Umbilical cord (tissue), 2 donors: Measurements from ENCODE around the gene GRK7. TPM values are rescaled to one million over a fixed set of nuclear protein-coding genes. Genes with fewer than 3 reads are reported as not detected.

ENCODE experiments used
- DNase-seq: peaks from one replicate; pipeline ENCODE4 v3.0.0-alpha.2; 2015; ENCODE audit warnings: low spot score
- total RNA-seq: library from RNA; depleted of rRNA; stranded (reverse); fragments of >200 nt; gene quantifications from one replicate; pipeline ENCODE4 v1.2.3, GENCODE V29; 2014; ENCODE audit warnings: low replicate concordance; ENCODE audit not compliant: insufficient read depth

GRK7 gene, protein sequence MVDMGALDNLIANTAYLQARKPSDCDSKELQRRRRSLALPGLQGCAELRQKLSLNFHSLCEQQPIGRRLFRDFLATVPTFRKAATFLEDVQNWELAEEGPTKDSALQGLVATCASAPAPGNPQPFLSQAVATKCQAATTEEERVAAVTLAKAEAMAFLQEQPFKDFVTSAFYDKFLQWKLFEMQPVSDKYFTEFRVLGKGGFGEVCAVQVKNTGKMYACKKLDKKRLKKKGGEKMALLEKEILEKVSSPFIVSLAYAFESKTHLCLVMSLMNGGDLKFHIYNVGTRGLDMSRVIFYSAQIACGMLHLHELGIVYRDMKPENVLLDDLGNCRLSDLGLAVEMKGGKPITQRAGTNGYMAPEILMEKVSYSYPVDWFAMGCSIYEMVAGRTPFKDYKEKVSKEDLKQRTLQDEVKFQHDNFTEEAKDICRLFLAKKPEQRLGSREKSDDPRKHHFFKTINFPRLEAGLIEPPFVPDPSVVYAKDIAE (N-terminal part only)
- 4.8 TPM for total RNA-seq

DNA sequence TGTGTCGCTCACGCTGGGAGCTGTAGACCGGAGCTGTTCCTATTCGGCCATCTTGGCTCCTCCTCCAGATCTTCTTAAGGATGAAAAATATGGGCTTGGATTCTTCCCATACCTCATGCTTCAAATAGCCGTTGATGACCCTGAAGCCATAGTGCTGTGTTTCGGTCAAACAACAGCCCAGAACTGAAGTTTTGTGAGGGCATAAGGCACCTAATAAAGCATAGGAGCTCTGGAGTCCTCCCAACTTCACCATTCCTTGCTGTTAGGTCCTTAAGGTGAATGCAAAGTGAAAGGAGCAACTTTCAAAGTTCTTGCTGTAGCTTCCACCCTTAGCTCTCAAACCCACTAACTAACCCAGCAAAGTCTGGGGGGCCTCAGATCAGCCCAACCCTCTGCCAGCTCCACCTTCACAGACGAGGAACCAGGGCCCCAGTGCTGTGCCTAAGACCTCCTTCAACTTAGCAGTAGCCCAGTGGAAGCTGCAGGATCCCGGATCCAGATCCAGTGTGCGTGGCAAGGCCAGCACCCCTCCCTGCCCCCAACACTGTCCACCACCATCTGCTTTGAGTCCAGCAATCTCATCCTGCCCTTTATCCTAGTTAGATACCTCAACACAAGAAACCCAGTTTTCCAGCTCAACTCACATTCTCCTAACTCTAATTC is at the start of gene GRK7:
Gene GRK7 (plus strand): TSS at position 321 of the 663 bp plus-strand sequence. CDS start 14,877 bp downstream, outside the sequence.
- no peak for DNase-seq

DNA sequence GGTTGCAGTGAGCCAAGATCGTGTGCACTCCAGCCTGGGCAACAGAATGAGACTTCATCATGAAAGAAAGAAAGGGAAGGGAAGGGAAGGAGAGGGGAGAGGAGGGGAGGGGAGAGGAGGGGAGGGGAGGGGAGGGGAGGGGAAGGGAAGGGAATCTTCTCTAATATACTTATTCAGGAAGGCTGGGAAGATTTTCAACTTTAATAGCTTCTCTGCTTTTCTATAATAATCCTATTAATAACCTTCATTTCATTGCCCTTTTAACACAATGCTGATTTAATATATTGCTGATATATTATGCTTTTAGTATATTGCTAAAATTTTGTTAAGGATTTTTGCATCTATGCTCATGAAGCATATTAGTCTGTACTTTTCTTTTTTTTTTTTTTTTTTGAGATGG is 48.5 kb upstream of the GRK7 start:
- no peak for DNase-seq

DNA sequence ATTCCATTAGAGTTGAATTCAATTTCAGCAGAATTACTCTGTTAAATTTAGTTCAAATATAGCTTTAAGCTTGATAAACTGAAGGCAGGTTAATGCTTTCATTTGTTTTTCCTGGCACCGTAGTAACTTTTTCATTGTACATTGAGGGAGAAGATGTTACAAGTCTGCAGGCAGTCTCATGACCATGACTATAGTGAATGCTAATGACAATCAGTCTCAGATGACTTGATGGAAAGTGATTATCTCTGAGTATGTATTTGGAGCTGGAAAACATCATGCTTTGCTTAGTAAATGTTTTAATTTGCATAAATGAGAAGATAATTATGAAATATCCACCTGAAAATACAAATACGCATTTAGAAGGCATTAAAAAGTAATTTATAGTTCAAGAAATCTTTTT is 41.1 kb upstream of the GRK7 start:
- no peak for DNase-seq

DNA sequence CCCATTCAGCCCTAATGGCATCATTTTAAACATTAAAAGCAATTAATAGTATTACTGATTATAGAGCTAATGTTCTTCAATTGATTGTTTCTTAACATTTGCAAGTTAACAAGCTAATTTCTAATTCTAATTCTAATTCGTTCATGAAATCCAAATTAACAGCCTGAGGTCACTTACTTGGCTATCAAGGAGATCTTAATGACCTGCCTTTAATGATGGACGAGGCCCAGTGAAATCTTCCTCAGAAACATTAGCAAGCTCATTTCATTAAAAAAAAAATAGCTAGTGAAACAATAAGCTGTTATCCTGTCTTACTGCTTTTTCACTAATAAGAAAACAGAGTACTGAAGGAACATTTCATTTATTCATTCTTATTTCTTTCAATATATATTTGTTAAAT is 40.6 kb upstream of the GRK7 start:
- no peak for DNase-seq

DNA sequence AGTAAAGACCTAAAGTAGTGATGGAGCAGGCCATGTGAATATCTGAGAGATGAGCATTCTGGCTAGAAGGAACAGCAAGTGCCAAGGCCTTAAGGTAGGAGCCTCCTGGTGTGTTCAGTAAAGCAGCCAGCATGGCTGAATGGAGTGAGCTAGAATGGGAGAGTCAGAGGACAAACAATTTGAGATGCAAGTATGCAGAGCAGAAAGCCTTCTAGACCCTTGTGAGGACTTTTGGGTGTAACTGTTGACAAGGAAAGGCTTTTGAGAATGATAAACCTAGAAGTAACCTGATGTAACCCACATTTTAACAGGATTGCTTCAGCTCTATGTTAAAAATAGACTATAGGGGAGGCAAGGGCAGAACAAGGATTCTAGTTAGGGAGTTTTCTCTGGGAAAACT is 40.0 kb upstream of the GRK7 start:
- no peak for DNase-seq

DNA sequence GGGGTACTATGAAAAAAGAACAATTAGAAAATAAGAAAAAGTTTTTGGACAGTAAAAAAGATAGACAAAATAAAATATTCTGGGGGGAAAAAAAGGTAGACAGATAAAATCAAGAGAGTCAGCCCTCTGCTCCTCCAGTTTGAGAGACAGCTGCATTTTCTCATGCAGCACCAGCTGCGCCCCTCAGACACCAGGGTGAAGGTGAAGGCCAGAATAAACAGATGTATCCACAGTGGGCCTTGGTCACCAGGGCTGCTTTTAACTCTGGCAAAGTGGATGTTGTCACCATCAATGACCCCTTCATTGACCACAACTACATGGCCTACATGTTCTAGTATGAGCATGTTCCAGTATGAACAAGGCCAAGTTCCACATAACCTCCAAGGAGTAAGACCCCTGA is 39.0 kb upstream of the GRK7 start:
- no peak for DNase-seq

DNA sequence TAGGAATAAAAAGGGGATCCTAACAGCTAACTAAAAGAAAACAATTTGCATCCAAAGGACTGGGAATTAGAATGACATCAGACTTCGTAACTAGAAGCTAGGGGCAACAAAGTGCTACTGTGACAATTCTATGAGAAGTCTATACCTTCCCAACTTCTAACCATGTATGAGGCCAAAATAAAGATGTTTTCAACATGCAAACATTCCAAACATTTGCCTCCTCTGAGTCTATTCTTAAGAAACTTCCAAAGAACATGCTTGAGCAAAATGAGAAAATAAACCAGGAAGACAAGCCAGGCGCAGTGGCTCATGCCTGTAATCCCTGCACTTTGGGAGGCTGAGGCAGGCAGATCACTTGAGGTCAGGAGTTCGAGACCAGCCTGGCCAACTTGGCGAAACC is 38.2 kb upstream of the GRK7 start:
- no peak for DNase-seq

DNA sequence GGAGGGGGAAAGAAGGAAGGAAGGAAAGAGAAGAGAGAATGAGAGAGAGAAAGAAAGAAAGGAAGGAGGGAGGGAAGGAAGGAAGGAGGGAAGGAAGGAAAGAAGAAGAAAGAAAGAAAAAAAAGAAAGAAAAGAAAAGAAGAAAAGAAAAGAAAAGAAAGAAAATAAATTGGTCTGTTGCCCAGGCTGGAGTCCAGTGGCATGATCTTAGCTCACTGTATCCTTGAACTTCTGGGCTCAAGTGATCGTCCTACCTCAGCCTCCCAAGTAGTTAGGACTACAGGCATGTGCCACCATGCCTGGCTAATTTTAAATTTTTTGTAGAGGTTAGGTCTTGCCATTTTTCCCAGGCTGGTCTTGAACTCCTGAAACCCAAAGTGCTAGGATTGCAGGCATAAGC is 36.7 kb upstream of the GRK7 start:
- no peak for DNase-seq

DNA sequence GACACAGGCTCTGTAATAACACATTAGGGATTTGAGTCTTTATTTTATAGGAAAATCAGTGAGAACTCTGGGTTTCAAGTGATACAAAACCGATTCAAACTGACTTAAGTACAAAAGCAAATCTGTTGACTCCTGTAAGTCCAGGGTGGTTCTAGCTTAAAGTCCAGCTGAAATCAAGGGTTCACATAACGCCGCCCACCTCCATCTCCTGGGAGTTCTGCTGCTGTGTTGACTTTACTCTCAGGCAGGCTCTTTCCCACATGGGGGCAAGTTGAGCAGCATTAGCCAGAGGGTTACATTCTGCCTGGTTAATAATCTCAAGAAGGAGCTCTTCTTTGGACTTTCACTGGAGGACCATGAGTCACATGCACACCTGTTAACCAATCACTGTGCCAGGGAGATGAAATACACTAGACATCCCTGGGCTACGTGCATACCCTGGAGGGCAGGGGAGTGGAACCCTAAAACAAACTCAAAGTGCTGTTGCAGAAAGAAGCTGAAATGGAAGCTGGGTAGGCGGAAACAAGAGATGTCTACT is 34.8 kb upstream of the GRK7 start:
- DNase-seq: no peak

DNA sequence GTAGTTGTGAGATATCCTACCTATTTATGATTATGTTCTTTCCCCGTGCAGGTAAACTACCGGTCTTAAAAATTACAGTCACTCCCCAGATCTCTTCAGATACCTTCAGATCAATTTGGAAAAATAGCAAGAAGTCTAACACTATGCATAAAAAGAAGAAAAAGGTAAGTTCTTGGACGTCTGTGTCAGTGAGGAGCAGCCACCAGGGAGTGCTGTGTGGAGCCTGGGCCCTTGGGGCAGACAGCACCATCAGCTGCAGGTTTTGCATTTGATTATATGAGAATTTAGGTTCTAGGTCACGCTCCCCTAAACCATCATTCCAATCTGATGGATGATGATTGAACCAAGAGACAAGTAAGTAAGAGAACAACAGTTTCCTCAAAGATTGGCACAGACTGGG is 34.0 kb upstream of the GRK7 start:
- DNase-seq: no peak

DNA sequence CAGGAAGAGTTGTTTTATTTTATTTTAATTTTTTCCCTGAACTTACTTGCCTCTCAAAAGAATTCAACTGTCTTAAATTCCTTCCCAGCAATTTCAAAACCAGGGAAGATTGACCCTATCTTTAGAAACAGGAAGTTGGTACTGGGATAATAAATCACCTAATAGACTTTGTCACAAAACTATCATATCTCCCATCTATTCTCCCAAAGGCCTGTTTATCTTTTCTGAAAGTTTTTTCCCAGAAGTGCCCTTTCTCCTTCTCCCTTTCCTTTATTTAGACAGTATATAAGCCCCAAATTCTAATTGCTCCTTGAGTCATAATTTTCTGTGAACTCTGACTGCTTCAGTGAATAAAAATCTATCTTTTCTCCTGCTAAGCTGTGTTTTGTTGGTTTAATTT is 28.0 kb upstream of the GRK7 start:
- no peak for DNase-seq

DNA sequence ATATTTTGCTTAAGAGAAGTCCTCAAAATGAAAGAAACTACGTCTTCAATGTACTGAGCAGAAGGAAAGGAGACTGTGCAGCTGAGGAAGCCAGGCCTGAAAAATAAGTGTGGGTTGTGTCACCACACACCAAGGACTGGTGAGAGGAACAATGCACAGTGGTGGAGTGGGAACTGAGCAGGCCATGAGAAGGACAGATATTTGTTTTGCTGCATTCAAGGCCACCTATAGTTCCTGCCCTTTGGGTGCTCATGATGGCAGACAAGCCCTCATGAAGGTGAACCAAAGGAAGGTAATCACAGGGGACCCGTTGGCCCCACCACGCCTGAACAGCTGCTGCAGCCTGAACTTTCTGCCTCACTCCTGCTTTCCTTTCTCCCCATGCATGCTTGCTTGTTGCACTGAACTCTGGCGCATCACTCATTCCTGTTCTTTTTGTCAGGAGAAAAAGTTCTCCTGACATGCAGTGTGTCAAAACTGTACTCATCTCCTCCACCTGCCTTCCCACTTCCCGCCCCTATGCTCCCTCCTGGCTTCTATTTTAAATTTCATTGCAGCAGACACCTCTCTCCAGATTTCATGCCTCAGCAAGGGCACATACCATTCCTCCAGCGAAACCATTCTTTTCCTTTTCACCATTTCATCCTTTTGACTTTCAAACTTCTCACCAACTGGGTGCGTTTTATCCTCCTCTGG is 27.3 kb upstream of the GRK7 start:
- DNase-seq: no peak

DNA sequence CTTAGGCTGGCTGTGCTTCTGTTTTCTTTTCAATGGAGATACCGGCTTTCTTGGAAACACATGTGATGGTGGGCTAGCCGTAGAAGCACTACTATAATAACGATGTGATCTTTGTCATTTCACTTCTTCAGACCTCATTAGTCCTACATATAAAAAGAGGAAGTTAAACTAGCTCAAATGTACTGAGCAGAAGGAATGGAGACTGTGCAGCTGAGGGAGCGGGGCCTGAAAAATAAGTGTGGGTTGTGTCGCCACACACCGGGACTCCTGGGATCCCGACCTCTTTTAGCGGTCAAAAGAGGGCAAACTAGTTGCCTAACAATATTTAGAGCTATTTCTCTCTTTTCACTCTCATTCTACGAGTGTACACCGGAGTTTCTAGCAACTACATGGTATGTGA is 26.1 kb upstream of the GRK7 start:
- no peak for DNase-seq

DNA sequence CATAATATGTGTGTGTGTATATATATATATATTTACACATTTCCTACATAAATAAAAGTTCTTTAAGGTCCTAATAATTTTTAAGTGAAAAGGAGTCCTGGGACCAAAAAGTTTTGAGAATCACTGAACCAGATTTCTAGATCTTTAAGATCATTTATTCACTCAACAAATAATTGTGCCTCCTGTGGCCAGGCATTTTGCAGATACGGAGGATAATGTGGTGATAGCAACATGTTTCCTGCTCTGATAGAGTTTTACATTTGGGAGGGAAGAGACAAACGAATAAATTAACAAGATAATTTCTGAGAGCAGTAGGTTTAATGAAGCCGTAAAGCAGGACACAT is 25.6 kb upstream of the GRK7 start:
- no peak for DNase-seq

DNA sequence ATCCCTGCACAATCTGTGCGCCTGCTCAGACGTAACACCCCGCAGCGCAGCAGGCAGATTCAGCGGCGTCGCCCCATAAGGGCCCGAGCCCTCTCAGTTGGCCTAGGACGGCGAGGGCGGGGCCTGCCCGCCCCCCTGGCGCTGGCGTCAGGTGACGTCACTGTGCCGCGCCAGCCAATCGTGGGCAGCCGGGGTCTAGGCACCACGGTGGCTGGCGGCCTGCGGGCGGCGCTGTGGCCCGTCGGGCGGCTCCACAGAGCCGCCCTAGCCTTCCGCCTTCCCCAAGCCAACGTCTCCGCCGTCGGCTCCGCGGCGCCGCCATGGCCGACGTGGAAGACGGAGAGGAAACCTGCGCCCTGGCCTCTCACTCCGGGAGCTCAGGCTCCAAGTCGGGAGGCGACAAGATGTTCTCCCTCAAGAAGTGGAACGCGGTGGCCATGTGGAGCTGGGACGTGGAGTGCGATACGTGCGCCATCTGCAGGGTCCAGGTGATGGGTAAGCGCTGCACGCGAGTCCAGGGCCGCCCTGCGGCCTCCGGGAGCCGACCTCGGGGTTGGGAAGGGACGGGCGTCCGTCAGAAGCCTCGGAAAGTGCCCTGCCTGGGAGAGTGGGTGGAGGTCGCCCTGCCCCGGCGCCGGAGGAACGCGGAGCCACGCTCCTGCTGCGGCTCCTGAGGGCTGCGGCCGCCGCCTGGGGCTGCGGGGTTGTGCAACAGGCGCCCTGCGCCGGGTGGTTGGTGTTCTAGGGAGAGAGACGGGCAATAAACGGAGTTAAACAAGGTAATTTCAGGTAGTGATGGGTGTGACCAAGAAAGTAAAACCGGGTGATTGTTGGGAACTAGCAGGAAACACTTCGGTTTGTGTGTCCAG is 25.0 kb upstream of the GRK7 start, which contains the start of gene RNF7:
Gene RNF7 (plus strand): TSS at position 277 of the 869 bp plus-strand sequence. CDS start 44 bp downstream, at position 321.
- DNase-seq: peak; percentile 98

DNA sequence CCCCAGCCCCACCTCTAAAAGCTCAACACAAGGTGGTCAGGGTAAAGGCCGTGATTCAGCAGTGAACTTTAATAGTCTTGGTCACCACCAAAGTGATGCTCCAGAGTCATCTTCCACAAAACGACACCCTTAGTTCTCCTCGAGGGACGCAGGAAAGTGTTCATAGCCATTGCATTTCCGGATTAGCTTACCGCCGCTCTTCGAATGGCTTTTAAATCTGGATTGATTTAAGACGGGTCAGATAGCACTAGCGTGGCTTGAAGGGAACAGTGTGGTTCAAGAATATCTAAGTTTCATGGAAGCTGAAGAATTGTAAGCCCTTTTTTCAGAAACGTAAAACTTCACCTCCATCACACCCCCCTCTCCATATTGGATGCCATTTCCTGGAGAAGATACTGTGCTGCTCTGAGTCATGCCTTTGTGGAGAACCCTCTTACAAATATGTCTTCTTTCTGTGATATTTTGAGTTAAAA is 24.3 kb upstream of the GRK7 start:
- DNase-seq: peak; percentile 50

DNA sequence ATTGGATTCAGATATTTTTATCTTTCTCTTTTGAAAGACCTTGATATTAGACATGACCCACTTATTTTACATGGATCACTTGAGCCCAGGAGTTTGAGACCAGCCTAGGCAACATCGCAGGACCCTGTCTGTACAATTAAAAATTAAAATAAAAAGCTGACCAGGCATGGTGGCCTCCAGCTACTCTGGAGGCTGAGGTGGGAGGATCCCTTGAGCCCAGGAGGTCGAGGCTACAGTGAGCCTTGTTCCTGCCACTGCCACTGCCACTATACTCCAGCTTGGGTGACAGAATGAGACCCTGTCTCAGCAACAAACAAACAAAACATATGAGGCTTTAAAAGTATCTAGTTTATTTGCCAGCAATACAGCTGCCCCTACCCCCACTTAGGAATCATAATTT is 23.5 kb upstream of the GRK7 start:
- DNase-seq: no peak

DNA sequence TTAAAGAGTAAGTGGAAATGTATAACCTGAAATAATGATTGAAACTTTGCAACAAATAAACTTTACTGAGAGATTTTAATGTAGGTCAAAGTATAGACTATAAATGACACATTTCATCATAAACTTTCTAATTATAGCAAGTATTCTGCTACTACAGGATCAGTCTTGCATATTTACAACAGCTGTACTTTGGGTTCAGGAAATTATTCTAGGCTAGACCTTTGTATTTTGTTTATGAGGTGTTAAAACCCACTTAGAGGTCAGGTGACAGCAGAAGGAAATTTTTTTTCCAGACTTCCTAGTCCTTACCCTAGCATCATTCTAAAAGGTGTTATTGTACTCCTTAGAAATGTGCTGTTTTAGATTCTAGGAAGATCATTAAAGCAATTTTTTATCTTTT is 22.9 kb upstream of the GRK7 start:
- no peak for DNase-seq

DNA sequence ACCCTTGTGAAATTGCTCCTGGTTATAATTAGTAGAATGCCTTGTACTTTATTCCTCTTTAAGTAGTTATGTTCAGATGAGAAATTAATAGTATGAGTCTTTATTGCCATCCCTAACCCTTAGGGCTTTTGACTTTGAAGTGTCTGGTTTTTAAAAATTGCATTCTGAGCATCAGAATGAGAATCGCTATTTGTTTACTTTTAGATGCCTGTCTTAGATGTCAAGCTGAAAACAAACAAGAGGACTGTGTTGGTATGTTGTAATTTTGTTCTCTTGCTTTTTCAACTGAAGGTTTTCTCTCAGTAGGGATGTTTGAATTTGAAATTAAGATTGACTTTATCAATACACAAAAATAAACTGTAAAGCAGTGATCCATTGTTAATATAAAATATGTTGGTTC is 19.9 kb upstream of the GRK7 start:
- DNase-seq: no peak

DNA sequence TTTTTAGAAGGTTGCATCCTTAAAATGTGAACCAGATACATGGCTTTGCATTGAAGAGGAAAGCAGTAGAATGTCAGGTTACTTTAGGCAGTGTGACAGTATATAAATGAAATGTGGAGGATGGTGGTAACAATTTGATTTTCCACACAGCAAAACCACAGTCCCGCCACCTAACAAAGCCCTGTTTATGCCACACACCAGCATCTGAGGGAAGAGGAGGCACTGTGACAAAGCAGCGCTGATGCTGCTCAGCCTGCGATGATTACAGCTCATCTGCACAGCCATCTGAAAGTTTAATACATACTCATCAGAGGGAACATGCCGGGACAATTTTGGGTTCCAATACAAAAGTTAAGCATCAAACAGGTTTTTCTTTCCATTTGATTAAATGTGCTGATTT is 16.2 kb upstream of the GRK7 start:
- no peak for DNase-seq

DNA sequence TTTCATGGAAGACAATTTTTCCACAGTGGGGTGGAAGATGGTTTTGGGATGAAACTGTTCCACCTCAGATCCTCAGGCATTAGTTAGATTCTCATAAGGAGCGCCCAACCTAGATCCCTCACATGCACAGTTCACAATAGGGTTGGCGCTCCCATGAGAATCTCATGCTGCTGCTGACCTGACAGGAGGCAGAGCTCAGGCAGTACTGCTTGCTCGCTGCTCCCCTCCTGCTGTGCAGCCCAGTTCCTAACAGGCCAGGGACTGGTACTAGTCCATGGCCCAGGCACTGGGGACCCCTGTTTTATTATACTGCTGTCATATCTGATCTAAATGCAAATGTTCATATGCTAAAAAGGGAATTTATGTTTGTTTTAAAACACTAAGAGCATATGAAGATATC is 9.8 kb upstream of the GRK7 start:
- DNase-seq: no peak
